ENCODE measurements around the gene CELF2.

The CELF2 gene

GRCh38 chr10:11300563-11300962 lies 282.9 kb downstream of the CELF2 start:
- no CpG with 5 or more reads among the region's 14 CpGs for WGBS (ENCODE audit: extremely low coverage, insufficient coverage, low lambda C conversion rate)

DNA sequence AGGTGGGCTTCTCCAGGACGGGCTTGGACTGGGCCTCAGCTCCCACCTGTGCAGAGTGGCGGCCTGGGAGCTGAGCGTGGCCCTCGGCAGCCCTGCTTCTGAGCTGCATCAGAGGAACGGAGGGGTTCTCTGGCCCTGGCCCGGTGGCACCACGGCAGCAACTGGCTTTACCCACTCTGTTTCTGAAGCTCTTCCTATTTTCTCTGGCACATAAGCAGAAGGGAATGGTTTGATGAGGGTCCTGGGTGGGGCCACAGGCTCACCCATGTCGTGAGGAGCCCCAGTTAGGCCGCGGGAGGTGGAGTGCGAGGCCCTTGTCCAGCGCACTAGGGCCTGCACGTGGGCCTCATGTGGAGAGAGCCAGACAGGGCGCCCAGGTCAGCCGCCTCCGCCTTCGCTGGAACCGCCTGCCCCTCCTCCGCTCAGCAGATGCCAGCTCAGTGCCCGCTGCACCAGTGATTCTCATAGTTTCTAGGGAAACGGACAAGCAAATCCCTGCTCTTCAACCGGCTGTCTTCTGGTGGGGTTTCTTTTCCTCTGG lies 284.0 kb downstream of the CELF2 start:
- Histone ChIP-seq H3K23ac (ENCODE audit: low read length) (no peak overlapping the region), H2BK15ac (replicated peaks; ENCODE audit: low read depth) (no peak overlapping the region), H3K4me1 (ENCODE audit: control insufficient read depth, low read depth, low read length) (no peaks in the 10 kb centered on the region), H3K27me3 (ENCODE audit: insufficient read depth, low read length, poor library complexity) (no peaks in the 10 kb centered on the region), H3K4ac (ENCODE audit: low read depth, low read length) (no peak overlapping the region), H3K56ac (ENCODE audit: low read length) (no peak overlapping the region), H3K9ac (ENCODE audit: low read length) (no peak overlapping the region), H4K5ac (ENCODE audit: low read length) (no peak overlapping the region), H2AK5ac (ENCODE audit: low read length) (no peak overlapping the region), H3K79me1 (ENCODE audit: low read length) (no peaks in the 10 kb centered on the region), H3K18ac (ENCODE audit: low read length) (no peak overlapping the region), H3K4me2 (ENCODE audit: low read length) (no peak overlapping the region), H2BK5ac (ENCODE audit: low read length) (no peak overlapping the region), H3K36me3 (ENCODE audit: control insufficient read depth, insufficient read depth, low read length) (no peaks in the 10 kb centered on the region), H2BK120ac (ENCODE audit: low read depth, low read length) (no peak overlapping the region), H3K27ac (ENCODE audit: low read depth, low read length) (no peak overlapping the region), H3K79me2 (ENCODE audit: control insufficient read depth, insufficient read depth, low read length) (no peaks in the 10 kb centered on the region), H3K4me3 (ENCODE audit: low read length) (no peak overlapping the region), H4K8ac (ENCODE audit: low read depth, low read length) (no peak overlapping the region)
- no peak for DNase-seq
- WGBS (ENCODE audit: extremely low coverage, insufficient coverage, low lambda C conversion rate) = no CpG with 5 or more reads among the region's 22 CpGs

More at GRCh38 chr10:11300563-11300962, 282.9 kb downstream of the CELF2 start:
- no peak overlapping the region for H2BK5ac ChIP-seq (ENCODE audit: low read length)
- H3K4me2 ChIP-seq (ENCODE audit: low read length) = no peak overlapping the region
- no peak overlapping the region for H3K9ac ChIP-seq (ENCODE audit: low read length)
- no peak overlapping the region for H4K5ac ChIP-seq (ENCODE audit: low read length)
- no peak overlapping the region for H2BK120ac ChIP-seq (ENCODE audit: low read depth, low read length)
- H3K4me1 ChIP-seq (ENCODE audit: control insufficient read depth, low read depth, low read length) = no peaks in the 10 kb centered on the region
- no peak for DNase-seq
- H3K79me1 ChIP-seq (ENCODE audit: low read length) = no peaks in the 10 kb centered on the region
- no peak overlapping the region for H3K23ac ChIP-seq (ENCODE audit: low read length)
- H3K36me3 ChIP-seq (ENCODE audit: control insufficient read depth, insufficient read depth, low read length) = no peaks in the 10 kb centered on the region
- H3K27me3 ChIP-seq (ENCODE audit: insufficient read depth, low read length, poor library complexity) = no peaks in the 10 kb centered on the region
- no peak overlapping the region for H3K4me3 ChIP-seq (ENCODE audit: low read length)
- H3K4ac ChIP-seq (ENCODE audit: low read depth, low read length) = no peak overlapping the region
- H2AK5ac ChIP-seq (ENCODE audit: low read length) = no peak overlapping the region
- no peak overlapping the region for H2BK15ac ChIP-seq (replicated peaks; ENCODE audit: low read depth)
- H4K8ac ChIP-seq (ENCODE audit: low read depth, low read length) = no peak overlapping the region
- H3K18ac ChIP-seq (ENCODE audit: low read length) = no peak overlapping the region
- no peak overlapping the region for H3K56ac ChIP-seq (ENCODE audit: low read length)
- H3K79me2 ChIP-seq (ENCODE audit: control insufficient read depth, insufficient read depth, low read length) = no peaks in the 10 kb centered on the region
- H3K27ac ChIP-seq (ENCODE audit: low read depth, low read length) = no peak overlapping the region

DNA sequence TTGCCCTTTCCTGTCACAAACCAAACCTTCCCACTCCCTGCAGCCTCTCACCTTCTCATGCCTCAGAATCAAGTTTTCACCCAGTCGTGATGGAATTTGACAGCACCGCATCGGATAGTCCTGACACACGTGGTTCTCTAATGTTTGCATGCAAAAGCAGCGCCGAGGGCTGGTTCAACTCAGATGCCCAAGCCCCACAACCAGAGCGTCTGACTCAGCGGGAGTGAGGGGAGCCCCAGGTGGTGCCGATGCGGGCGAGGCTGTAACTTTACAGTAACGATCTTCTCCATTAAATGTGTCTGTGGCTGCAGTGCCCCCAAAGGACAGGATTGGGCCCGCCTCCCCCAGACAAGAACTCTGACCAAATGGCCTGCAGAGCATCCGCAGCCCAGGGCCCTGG lies 284.5 kb downstream of the CELF2 start:
- Histone ChIP-seq H3K27me3 (ENCODE audit: insufficient read depth, low read length, poor library complexity) (no peaks in the 10 kb centered on the region), H2BK5ac (ENCODE audit: low read length) (no peak overlapping the region), H2AK5ac (ENCODE audit: low read length) (no peak overlapping the region), H3K18ac (ENCODE audit: low read length) (no peak overlapping the region), H3K79me1 (ENCODE audit: low read length) (no peaks in the 10 kb centered on the region), H3K4ac (ENCODE audit: low read depth, low read length) (no peak overlapping the region), H3K4me1 (ENCODE audit: control insufficient read depth, low read depth, low read length) (no peaks in the 10 kb centered on the region), H3K4me3 (ENCODE audit: low read length) (no peak overlapping the region), H4K5ac (ENCODE audit: low read length) (no peak overlapping the region), H3K9ac (ENCODE audit: low read length) (no peak overlapping the region), H3K27ac (ENCODE audit: low read depth, low read length) (no peak overlapping the region), H3K56ac (ENCODE audit: low read length) (no peak overlapping the region), H3K23ac (ENCODE audit: low read length) (no peak overlapping the region), H2BK120ac (ENCODE audit: low read depth, low read length) (no peak overlapping the region), H4K8ac (ENCODE audit: low read depth, low read length) (no peak overlapping the region), H3K4me2 (ENCODE audit: low read length) (no peak overlapping the region), H3K36me3 (ENCODE audit: control insufficient read depth, insufficient read depth, low read length) (no peaks in the 10 kb centered on the region), H2BK15ac (replicated peaks; ENCODE audit: low read depth) (no peak overlapping the region), H3K79me2 (ENCODE audit: control insufficient read depth, insufficient read depth, low read length) (no peaks in the 10 kb centered on the region)
- DNase-seq = no peak
- WGBS (ENCODE audit: extremely low coverage, insufficient coverage, low lambda C conversion rate) = no CpG with 5 or more reads among the region's 14 CpGs

DNA sequence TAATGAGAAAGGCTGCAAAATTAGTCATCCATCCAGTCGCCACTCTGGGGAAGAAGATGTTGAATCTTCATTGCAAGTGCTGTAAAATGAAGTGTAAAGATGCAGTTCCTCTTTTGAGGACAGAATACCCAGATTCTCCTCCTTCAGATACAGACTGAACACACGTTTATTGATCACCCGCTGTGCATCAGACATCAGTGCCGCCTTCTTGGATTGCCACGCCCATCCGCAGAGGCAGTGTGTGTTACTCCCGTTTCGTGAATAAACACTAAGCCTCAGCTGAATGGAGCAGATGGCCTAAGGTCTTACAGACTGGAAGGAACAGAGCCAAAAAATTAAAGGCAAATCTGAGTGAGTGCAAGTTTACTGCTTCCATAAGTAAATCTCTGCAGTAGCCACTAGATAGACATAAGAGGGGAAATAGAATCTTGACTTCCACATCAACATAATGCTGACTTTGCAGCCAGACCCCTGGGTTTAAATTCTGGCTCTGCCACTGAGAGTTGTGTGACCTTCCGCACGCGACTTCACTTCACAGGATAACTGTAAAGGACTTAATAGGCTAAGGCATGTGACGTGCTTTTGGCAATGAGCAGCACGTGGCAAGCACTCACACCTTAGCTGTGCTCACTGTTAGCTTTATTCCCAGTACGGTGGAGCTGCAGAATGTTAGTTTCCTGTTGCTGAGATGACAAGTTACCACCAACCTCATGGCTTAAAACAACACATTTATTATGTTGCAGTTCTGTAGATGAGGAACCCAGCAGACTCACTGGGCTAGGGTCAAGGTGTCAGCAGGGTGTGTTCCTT lies 285.9 kb downstream of the CELF2 start:
- Histone ChIP-seq H3K4me2 (ENCODE audit: low read length) (no peak overlapping the region), H2BK120ac (ENCODE audit: low read depth, low read length) (no peak overlapping the region), H2BK5ac (ENCODE audit: low read length) (no peak overlapping the region), H2BK15ac (replicated peaks; ENCODE audit: low read depth) (no peak overlapping the region), H3K23ac (ENCODE audit: low read length) (no peak overlapping the region), H3K4me1 (ENCODE audit: control insufficient read depth, low read depth, low read length) (no peaks in the 10 kb centered on the region), H3K79me2 (ENCODE audit: control insufficient read depth, insufficient read depth, low read length) (no peaks in the 10 kb centered on the region), H3K27me3 (ENCODE audit: insufficient read depth, low read length, poor library complexity) (no peaks in the 10 kb centered on the region), H4K8ac (ENCODE audit: low read depth, low read length) (no peak overlapping the region), H3K4ac (ENCODE audit: low read depth, low read length) (no peak overlapping the region), H3K27ac (ENCODE audit: low read depth, low read length) (no peak overlapping the region), H2AK5ac (ENCODE audit: low read length) (no peak overlapping the region), H4K5ac (ENCODE audit: low read length) (no peak overlapping the region), H3K36me3 (ENCODE audit: control insufficient read depth, insufficient read depth, low read length) (no peaks in the 10 kb centered on the region), H3K4me3 (ENCODE audit: low read length) (no peak overlapping the region), H3K56ac (ENCODE audit: low read length) (no peak overlapping the region), H3K9ac (ENCODE audit: low read length) (no peak overlapping the region), H3K18ac (ENCODE audit: low read length) (no peak overlapping the region), H3K79me1 (ENCODE audit: low read length) (no peaks in the 10 kb centered on the region)
- WGBS (ENCODE audit: extremely low coverage, insufficient coverage, low lambda C conversion rate) = no CpG with 5 or more reads among the region's 14 CpGs
- DNase-seq = no peak

DNA sequence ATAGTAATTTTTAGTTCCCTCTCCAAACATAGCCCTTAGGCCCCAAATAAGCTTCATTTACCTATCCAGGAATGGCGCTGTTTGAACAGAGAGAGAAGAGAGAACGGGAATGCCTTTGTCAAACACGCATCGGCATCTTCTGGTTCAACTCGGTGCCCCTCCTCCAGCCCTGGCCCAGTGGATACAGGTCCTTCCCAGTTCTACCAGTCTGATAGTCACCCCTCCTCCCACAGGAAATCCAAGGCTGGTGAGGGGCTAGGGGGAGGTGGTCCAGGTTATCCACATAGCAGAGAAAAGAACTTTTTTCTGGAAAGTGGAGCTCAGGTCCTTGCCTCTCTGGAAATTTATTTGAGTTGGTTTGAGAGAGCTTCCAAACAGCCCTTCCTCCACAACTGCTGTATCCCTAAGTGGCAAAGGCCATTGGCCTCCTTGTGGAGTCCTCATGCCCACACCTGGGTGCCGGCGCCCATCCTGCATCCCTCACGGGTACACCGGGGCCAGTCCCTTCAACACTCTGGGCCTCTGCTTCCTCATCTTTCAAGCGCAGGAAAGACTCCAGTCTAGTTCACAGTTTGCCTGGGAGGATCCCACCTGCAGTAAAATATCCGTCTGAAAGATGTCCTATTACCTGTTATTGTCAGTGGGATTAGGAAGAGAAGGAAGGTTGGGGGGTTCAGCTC lies 287.4 kb downstream of the CELF2 start:
- Histone ChIP-seq H2BK5ac (ENCODE audit: low read length) (no peak overlapping the region), H4K8ac (ENCODE audit: low read depth, low read length) (no peak overlapping the region), H3K23ac (ENCODE audit: low read length) (no peak overlapping the region), H3K56ac (ENCODE audit: low read length) (no peak overlapping the region), H3K9ac (ENCODE audit: low read length) (no peak overlapping the region), H3K4me2 (ENCODE audit: low read length) (no peak overlapping the region), H3K18ac (ENCODE audit: low read length) (no peak overlapping the region), H2BK15ac (replicated peaks; ENCODE audit: low read depth) (no peak overlapping the region), H3K36me3 (ENCODE audit: control insufficient read depth, insufficient read depth, low read length) (no peaks in the 10 kb centered on the region), H3K27ac (ENCODE audit: low read depth, low read length) (no peak overlapping the region), H3K4me1 (ENCODE audit: control insufficient read depth, low read depth, low read length) (no peaks in the 10 kb centered on the region), H3K79me2 (ENCODE audit: control insufficient read depth, insufficient read depth, low read length) (no peaks in the 10 kb centered on the region), H3K27me3 (ENCODE audit: insufficient read depth, low read length, poor library complexity) (no peaks in the 10 kb centered on the region), H2AK5ac (ENCODE audit: low read length) (no peak overlapping the region), H3K4me3 (ENCODE audit: low read length) (no peak overlapping the region), H4K5ac (ENCODE audit: low read length) (no peak overlapping the region), H3K4ac (ENCODE audit: low read depth, low read length) (no peak overlapping the region), H3K79me1 (ENCODE audit: low read length) (no peaks in the 10 kb centered on the region), H2BK120ac (ENCODE audit: low read depth, low read length) (no peak overlapping the region)
- no peak for DNase-seq
- no CpG with 5 or more reads among the region's 11 CpGs for WGBS (ENCODE audit: extremely low coverage, insufficient coverage, low lambda C conversion rate)
